Measurements from ENCODE around the gene TMEM100. TPM values are rescaled to one million over a fixed set of nuclear protein-coding genes. Genes with fewer than 3 reads are reported as not detected.

Gene TMEM100
- total RNA-seq, 1 donor from 2014 or later: 443 TPM

GRCh38 chr17:55717432-55717831, 5.2 kb downstream of the TMEM100 start:
- no peak overlapping the region for H3K4me3 ChIP-seq
- no peaks in the 10 kb centered on the region for H3K4me1 ChIP-seq
- no peak overlapping the region for H3K27ac ChIP-seq
- intact Hi-C loops (cut with DNase I): loop anchor here (5.0 kb wide), 1 partner anchor 190 kb away; no protein-coding TSS in a partner anchor
- DNase-seq (no peak), ATAC-seq (no peak)
- H3K27me3 ChIP-seq (ENCODE audit: low read depth): no peaks in the 10 kb centered on the region
- no peak for TF ChIP-seq CTCF (IDR thresholded peaks at IDR 0.05)
- peaks cover 9% of the 10 kb centered on the region for H3K36me3 ChIP-seq
- no peaks in the 10 kb centered on the region for H3K9me3 ChIP-seq

- H3K27ac ChIP-seq: no peak overlapping the region
- peaks cover 5% of the 10 kb centered on the region for H3K4me1 ChIP-seq
- H3K9me3 ChIP-seq: no peaks in the 10 kb centered on the region
- no peak for TF ChIP-seq CTCF (IDR thresholded peaks at IDR 0.05)
- no peaks in the 10 kb centered on the region for H3K27me3 ChIP-seq (ENCODE audit: low read depth)
- no peaks in the 10 kb centered on the region for H3K36me3 ChIP-seq
- intact Hi-C loops (cut with DNase I): no loop called here
- no peak overlapping the region for H3K4me3 ChIP-seq
- ATAC-seq: no peak
- DNase-seq: no peak
Observed at GRCh38 chr17:55710829-55711496, 11.7 kb downstream of the TMEM100 start.

GRCh38 chr17:55710410-55710809, 12.3 kb downstream of the TMEM100 start:
- no peaks in the 10 kb centered on the region for H3K36me3 ChIP-seq
- no peak for TF ChIP-seq CTCF (IDR thresholded peaks at IDR 0.05)
- DNase-seq (no peak), ATAC-seq (no peak)
- H3K4me1 ChIP-seq: peaks cover 5% of the 10 kb centered on the region
- intact Hi-C loops (cut with DNase I): no loop called here
- H3K27ac ChIP-seq: no peak overlapping the region
- H3K27me3 ChIP-seq (ENCODE audit: low read depth): no peaks in the 10 kb centered on the region
- H3K4me3 ChIP-seq: no peak overlapping the region
- no peaks in the 10 kb centered on the region for H3K9me3 ChIP-seq

- Histone ChIP-seq H3K36me3 (no peaks in the 10 kb centered on the region), H3K4me1 (peaks cover 5% of the 10 kb centered on the region), H3K27ac (no peak overlapping the region), H3K9me3 (no peaks in the 10 kb centered on the region), H3K4me3 (no peak overlapping the region), H3K27me3 (ENCODE audit: low read depth) (no peaks in the 10 kb centered on the region)
- TF ChIP-seq CTCF (IDR thresholded peaks at IDR 0.05): no peak
- DNase-seq (no peak), ATAC-seq (no peak)
- intact Hi-C loops (cut with DNase I): no loop called here
Observed at GRCh38 chr17:55709984-55710383, 12.7 kb downstream of the TMEM100 start.

GRCh38 chr17:55709440-55709839, 13.2 kb downstream of the TMEM100 start:
- no peak for DNase-seq
- intact Hi-C loops (cut with DNase I): no loop called here
- Histone ChIP-seq H3K36me3 (no peaks in the 10 kb centered on the region), H3K4me3 (no peak overlapping the region), H3K9me3 (no peaks in the 10 kb centered on the region), H3K27me3 (ENCODE audit: low read depth) (no peaks in the 10 kb centered on the region), H3K4me1 (peaks cover 5% of the 10 kb centered on the region), H3K27ac (no peak overlapping the region)
- TF ChIP-seq CTCF (IDR thresholded peaks at IDR 0.05): no peak
- ATAC-seq: no peak

Measured in lower lobe of right lung (tissue), 2 donors.